GM15510 (cell line): ENCODE results near the gene SERPINC1.

Experiments
- POLR2A ChIP-seq: IDR thresholded peaks from 3 replicates; pipeline ENCODE4 v1.6.1; 2011; ENCODE audit warnings: borderline replicate concordance; ENCODE audit not compliant: insufficient read length; ENCODE audit errors: extremely low read depth

SERPINC1 gene

GRCh38 chr1:173903827-173904531 is 13.1 kb downstream of the SERPINC1 start:
- no peak for TF ChIP-seq POLR2A

GRCh38 chr1:173900992-173901391 is 16.1 kb downstream of the SERPINC1 start:
- TF ChIP-seq POLR2A = no peak

- no peak for TF ChIP-seq POLR2A
Observed at GRCh38 chr1:173900427-173900826, 16.7 kb downstream of the SERPINC1 start.

- no peak for TF ChIP-seq POLR2A
Observed at GRCh38 chr1:173894189-173894588, 22.9 kb downstream of the SERPINC1 start.

- no peak for TF ChIP-seq POLR2A
Observed at GRCh38 chr1:173893611-173894010, 23.5 kb downstream of the SERPINC1 start.

GRCh38 chr1:173889885-173890284 is 27.2 kb downstream of the SERPINC1 start:
- TF ChIP-seq POLR2A = no peak

- TF ChIP-seq POLR2A = no peak
Observed at GRCh38 chr1:173888749-173889148, 28.4 kb downstream of the SERPINC1 start.

- no peak for TF ChIP-seq POLR2A
Observed at GRCh38 chr1:173887627-173888026, 29.5 kb downstream of the SERPINC1 start.

GRCh38 chr1:173886746-173887611 is 30.1 kb downstream of the SERPINC1 start:
- TF ChIP-seq POLR2A = no peak

- no peak for TF ChIP-seq POLR2A
Observed at GRCh38 chr1:173884701-173885100, 32.4 kb downstream of the SERPINC1 start.

GRCh38 chr1:173878251-173878650 is 38.9 kb downstream of the SERPINC1 start:
- TF ChIP-seq POLR2A = no peak

- TF ChIP-seq POLR2A = no peak
Observed at GRCh38 chr1:173876732-173877131, 40.4 kb downstream of the SERPINC1 start.

- TF ChIP-seq POLR2A = no peak
Observed at GRCh38 chr1:173871500-173871899, 45.6 kb downstream of the SERPINC1 start.

GRCh38 chr1:173871091-173871490 is 46.0 kb downstream of the SERPINC1 start:
- no peak for TF ChIP-seq POLR2A

- peak; percentile 55 for TF ChIP-seq POLR2A
Observed at GRCh38 chr1:173870252-173871075, 46.7 kb downstream of the SERPINC1 start.
